HUES64 (cell line): ENCODE measurements around the gene HTR4.

Experiments used
- H3K27ac ChIP-seq: 2 replicates; pipeline ENCODE4 v1.7.0; 2013; ENCODE audit warnings: low read depth, low read length, inconsistent platforms
- H3K27me3 ChIP-seq: 2 replicates; pipeline ENCODE4 v1.6.1; 2013; ENCODE audit warnings: mild to moderate bottlenecking, low read length; ENCODE audit not compliant: insufficient read depth
- H3K36me3 ChIP-seq: 2 replicates; pipeline ENCODE4 v1.6.1; 2013; ENCODE audit warnings: mild to moderate bottlenecking, low read length; ENCODE audit not compliant: insufficient read depth
- H3K4me1 ChIP-seq: 2 replicates; pipeline ENCODE4 v1.6.1; 2013; ENCODE audit warnings: mild to moderate bottlenecking, low read length, moderate library complexity; ENCODE audit not compliant: insufficient read depth
- H3K4me3 ChIP-seq: 2 replicates; pipeline ENCODE4 v1.5.1; 2013; ENCODE audit warnings: mild to moderate bottlenecking, low read length, moderate library complexity
- H3K9ac ChIP-seq: 2 replicates; pipeline ENCODE4 v1.6.1; 2013; ENCODE audit warnings: mild to moderate bottlenecking, low read depth, low read length
- H3K9me3 ChIP-seq: 2 replicates; pipeline ENCODE4 v1.6.1; 2013; ENCODE audit warnings: low read depth, low read length; ENCODE audit not compliant: insufficient read depth
- WGBS: fragments of 150-250, 120-280 bp; methylation state at CpG from one replicate; pipeline ENCODE4 v1.1.7; 2013; ENCODE audit warnings: missing lambda C conversion rate; 5-methylcytosine and 5-hydroxymethylcytosine counted together

Gene HTR4

GRCh38 chr5:148524721-148525120 lies 129.6 kb downstream of the HTR4 start:
- Histone ChIP-seq H3K36me3 (no peaks in the 10 kb centered on the region), H3K27ac (no peak overlapping the region), H3K9ac (no peak overlapping the region), H3K9me3 (peaks cover 15% of the 10 kb centered on the region), H3K4me1 (no peaks in the 10 kb centered on the region), H3K4me3 (no peak overlapping the region), H3K27me3 (no peaks in the 10 kb centered on the region)
- 86% methylated on average over 5 of the region's 5 CpGs for WGBS

DNA sequence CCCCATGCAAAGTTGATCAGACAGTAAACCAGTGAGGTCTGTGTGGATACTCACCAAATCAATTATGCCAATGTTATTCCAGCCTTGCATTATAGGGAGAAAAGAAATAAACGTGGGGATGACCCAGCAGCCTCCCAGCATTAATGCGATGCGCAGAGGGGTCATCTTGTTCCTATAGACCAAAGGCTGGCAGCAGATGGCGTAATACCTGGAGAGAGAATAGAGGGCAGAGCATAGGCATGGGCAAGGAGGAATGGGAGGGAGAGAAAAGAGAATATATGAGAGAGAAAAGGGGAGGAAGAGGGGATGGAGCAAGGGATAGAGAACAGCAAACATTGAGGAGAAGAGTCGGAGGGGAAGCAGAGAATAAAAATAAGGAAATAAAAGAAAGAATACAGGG lies 131.2 kb downstream of the HTR4 start:
- Histone ChIP-seq H3K4me1 (no peaks in the 10 kb centered on the region), H3K36me3 (no peaks in the 10 kb centered on the region), H3K9me3 (no peaks in the 10 kb centered on the region), H3K9ac (no peak overlapping the region), H3K27ac (no peak overlapping the region), H3K27me3 (no peaks in the 10 kb centered on the region), H3K4me3 (no peak overlapping the region)
- 82% methylated on average over 5 of the region's 5 CpGs for WGBS

GRCh38 chr5:148515460-148515859 lies 138.9 kb downstream of the HTR4 start:
- no peaks in the 10 kb centered on the region for H3K4me1 ChIP-seq
- H3K36me3 ChIP-seq = no peaks in the 10 kb centered on the region
- H3K4me3 ChIP-seq = no peak overlapping the region
- no CpG with 5 or more reads among the region's 2 CpGs for WGBS
- no peaks in the 10 kb centered on the region for H3K27me3 ChIP-seq
- no peak overlapping the region for H3K27ac ChIP-seq
- H3K9ac ChIP-seq = no peak overlapping the region
- peaks cover 5% of the 10 kb centered on the region; the same call in 1 of the 2 replicates for H3K9me3 ChIP-seq

GRCh38 chr5:148514344-148514743 lies 140.0 kb downstream of the HTR4 start:
- Histone ChIP-seq H3K4me1 (no peaks in the 10 kb centered on the region), H3K36me3 (no peaks in the 10 kb centered on the region), H3K9me3 (peaks cover 5% of the 10 kb centered on the region; the same call in 1 of the 2 replicates), H3K9ac (no peak overlapping the region), H3K27ac (no peak overlapping the region), H3K4me3 (no peak overlapping the region), H3K27me3 (no peaks in the 10 kb centered on the region)

- no peaks in the 10 kb centered on the region for H3K36me3 ChIP-seq
- H3K9me3 ChIP-seq = peaks cover 5% of the 10 kb centered on the region; the same call in 1 of the 2 replicates
- no peak overlapping the region for H3K27ac ChIP-seq
- 95% methylated on average over 9 of the region's 9 CpGs for WGBS
- H3K9ac ChIP-seq = no peak overlapping the region
- no peaks in the 10 kb centered on the region for H3K4me1 ChIP-seq
- H3K4me3 ChIP-seq = no peak overlapping the region
- no peaks in the 10 kb centered on the region for H3K27me3 ChIP-seq
Measured at GRCh38 chr5:148512498-148512897, 141.8 kb downstream of the HTR4 start.

DNA sequence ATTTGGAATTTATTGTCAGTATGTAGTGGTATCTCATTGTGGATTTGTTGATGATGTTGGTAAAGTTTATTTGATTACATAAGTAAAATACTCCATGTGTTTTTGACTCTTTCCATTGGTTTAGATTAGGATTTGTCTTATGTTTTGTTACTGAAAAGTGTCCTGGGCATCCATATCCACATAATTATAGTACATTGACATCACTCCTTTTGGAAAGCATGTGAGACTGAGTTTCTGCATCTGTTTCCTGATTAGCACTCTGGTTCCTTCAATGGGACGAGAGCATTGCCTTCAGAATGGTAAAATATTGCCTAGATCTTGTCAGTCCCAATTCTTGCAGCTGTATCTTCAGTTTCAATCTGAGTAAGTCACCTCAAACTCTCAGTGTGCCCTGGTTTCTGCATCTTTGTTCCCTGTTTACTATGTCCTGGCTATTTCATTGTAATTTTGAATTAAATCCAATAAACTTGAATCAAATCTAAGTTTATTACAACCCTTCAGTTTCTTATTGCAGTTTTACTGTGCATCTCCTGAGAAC lies 142.4 kb downstream of the HTR4 start:
- H3K27ac ChIP-seq = no peak overlapping the region
- peaks cover 5% of the 10 kb centered on the region; the same call in 1 of the 2 replicates for H3K9me3 ChIP-seq
- no peaks in the 10 kb centered on the region for H3K36me3 ChIP-seq
- WGBS = 90% methylated on average over 1 of the region's 1 CpG
- H3K27me3 ChIP-seq = no peaks in the 10 kb centered on the region
- H3K4me1 ChIP-seq = no peaks in the 10 kb centered on the region
- H3K9ac ChIP-seq = no peak overlapping the region
- no peak overlapping the region for H3K4me3 ChIP-seq

GRCh38 chr5:148509893-148510292 lies 144.4 kb downstream of the HTR4 start:
- H3K9me3 ChIP-seq = no peaks in the 10 kb centered on the region
- H3K4me1 ChIP-seq = no peaks in the 10 kb centered on the region
- no peak overlapping the region for H3K4me3 ChIP-seq
- no peak overlapping the region for H3K27ac ChIP-seq
- no peak overlapping the region for H3K9ac ChIP-seq
- H3K27me3 ChIP-seq = no peaks in the 10 kb centered on the region
- no peaks in the 10 kb centered on the region for H3K36me3 ChIP-seq
- WGBS = 89% methylated on average over 2 of the region's 2 CpGs

DNA sequence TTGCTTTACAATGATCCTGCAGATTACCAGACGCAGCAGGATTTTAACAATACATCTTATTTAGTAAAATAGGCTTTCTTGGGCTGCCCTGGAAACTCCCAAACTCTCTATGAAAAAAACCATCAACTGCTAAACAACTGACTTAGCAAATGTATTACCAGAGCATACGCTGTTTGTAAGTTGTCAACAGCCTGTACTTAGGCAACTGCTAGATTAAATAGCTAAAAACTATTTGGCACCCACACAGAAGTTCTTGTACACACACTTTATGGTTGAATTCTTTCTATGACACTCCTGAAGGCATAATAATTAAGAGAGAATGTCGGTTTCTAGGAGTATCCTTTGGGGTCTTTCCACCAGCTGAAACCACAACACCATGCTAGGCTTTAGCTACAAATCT lies 146.7 kb downstream of the HTR4 start:
- Histone ChIP-seq H3K27ac (no peak overlapping the region), H3K36me3 (no peaks in the 10 kb centered on the region)
- 96% methylated on average over 3 of the region's 3 CpGs for WGBS

GRCh38 chr5:148499452-148499851 lies 154.9 kb downstream of the HTR4 start:
- Histone ChIP-seq H3K9ac (no peak overlapping the region), H3K36me3 (no peaks in the 10 kb centered on the region), H3K27ac (no peak overlapping the region), H3K4me1 (no peaks in the 10 kb centered on the region), H3K9me3 (no peaks in the 10 kb centered on the region), H3K4me3 (no peak overlapping the region), H3K27me3 (no peaks in the 10 kb centered on the region; the same call in 1 of the 2 replicates)
- 100% methylated on average over 1 of the region's 1 CpG for WGBS

More for the DNA sequence above, 146.7 kb downstream of the HTR4 start:
- Histone ChIP-seq H3K9ac (no peak overlapping the region), H3K9me3 (no peaks in the 10 kb centered on the region), H3K4me1 (no peaks in the 10 kb centered on the region), H3K27me3 (no peaks in the 10 kb centered on the region), H3K4me3 (no peak overlapping the region)

DNA sequence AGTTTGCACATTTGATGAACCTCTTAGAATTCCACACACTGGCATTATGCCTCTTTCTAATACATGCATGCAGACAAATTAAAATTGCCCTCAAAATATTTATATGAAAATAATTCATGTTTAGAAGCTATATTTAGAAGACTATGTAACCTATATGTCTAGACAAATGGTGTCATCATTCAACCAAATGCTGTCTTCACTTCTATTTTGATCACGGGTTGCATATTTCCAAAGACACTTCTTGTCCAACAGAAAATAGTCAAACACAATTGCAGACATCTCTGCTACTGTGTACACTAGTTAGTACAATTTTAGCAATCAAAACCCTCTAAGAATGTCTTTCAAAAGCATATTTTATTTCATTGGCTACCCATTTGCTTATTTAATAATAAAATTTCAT lies 156.6 kb downstream of the HTR4 start:
- H3K9ac ChIP-seq = no peak overlapping the region
- H3K27me3 ChIP-seq = no peaks in the 10 kb centered on the region; the same call in 1 of the 2 replicates
- no peak overlapping the region for H3K27ac ChIP-seq
- no peak overlapping the region for H3K4me3 ChIP-seq
- no peaks in the 10 kb centered on the region for H3K4me1 ChIP-seq
- H3K36me3 ChIP-seq = no peaks in the 10 kb centered on the region
- 90% methylated on average over 1 of the region's 1 CpG for WGBS
- no peaks in the 10 kb centered on the region for H3K9me3 ChIP-seq

GRCh38 chr5:148492351-148492750 lies 162.0 kb downstream of the HTR4 start:
- Histone ChIP-seq H3K9ac (no peak overlapping the region), H3K27me3 (peaks cover 28% of the 10 kb centered on the region), H3K4me1 (no peaks in the 10 kb centered on the region), H3K9me3 (no peaks in the 10 kb centered on the region), H3K36me3 (no peaks in the 10 kb centered on the region), H3K4me3 (no peak overlapping the region), H3K27ac (no peak overlapping the region)
- WGBS = no CpG with 5 or more reads among the region's 1 CpG

- Histone ChIP-seq H3K36me3 (no peaks in the 10 kb centered on the region), H3K9me3 (no peaks in the 10 kb centered on the region), H3K27ac (no peak overlapping the region), H3K4me3 (no peak overlapping the region), H3K27me3 (peaks cover 28% of the 10 kb centered on the region), H3K9ac (no peak overlapping the region), H3K4me1 (no peaks in the 10 kb centered on the region)
- WGBS = 84% methylated on average over 6 of the region's 6 CpGs
Measured at GRCh38 chr5:148491793-148492184, 162.5 kb downstream of the HTR4 start.
